Measurements from ENCODE around the gene HIBADH.

Gene HIBADH

DNA sequence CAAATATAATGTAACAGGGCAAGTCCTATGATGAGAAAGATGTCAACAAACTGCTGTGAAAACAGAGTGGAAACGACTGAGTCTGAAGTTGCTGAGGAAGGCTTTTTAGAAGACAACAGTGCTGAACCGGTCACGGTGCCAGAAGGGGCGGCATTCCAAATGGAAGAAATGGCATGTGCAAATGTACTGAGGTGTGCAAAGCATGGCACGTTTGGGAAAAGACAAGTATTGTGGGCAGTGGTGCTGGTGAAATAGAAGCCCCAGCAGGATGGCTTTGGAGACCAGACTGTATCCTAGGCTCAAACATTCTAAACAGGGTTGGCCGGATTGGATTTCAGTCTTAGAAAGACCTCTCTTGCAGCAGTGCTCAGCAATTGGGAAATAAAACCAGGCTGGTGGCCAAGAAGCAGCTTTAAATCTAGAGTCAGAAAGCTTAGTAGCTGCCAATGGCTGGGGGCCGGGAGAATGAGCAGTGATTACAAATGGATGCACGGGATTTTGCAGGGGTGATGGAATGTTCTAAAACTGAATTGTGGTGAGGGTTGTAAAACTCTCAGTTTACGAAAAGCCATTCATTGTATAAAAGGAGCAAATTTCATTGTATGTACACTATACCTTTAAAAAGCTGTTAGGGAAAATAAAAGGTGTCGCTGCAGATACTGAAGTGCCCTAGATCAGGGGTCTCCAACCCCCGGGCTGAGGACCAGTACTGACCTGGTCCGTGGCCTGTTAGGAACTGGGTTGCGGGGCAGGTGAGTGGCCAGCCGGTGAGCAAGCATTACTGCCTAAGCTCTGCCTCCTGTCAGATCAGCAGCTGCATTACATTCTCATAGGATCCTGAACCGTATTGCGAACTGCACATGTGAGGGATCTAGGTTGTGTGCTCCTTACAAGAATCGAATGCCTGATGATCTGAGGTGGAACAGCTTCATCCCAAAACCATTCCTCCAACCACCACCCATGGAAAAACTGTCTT is 141.6 kb downstream of the HIBADH start:
- TF ChIP-seq SIN3A (IDR thresholded peaks at IDR 0.05; ENCODE audit: borderline replicate concordance, insufficient read depth, low read length) = no peak
- TF ChIP-seq, protein P1, sequence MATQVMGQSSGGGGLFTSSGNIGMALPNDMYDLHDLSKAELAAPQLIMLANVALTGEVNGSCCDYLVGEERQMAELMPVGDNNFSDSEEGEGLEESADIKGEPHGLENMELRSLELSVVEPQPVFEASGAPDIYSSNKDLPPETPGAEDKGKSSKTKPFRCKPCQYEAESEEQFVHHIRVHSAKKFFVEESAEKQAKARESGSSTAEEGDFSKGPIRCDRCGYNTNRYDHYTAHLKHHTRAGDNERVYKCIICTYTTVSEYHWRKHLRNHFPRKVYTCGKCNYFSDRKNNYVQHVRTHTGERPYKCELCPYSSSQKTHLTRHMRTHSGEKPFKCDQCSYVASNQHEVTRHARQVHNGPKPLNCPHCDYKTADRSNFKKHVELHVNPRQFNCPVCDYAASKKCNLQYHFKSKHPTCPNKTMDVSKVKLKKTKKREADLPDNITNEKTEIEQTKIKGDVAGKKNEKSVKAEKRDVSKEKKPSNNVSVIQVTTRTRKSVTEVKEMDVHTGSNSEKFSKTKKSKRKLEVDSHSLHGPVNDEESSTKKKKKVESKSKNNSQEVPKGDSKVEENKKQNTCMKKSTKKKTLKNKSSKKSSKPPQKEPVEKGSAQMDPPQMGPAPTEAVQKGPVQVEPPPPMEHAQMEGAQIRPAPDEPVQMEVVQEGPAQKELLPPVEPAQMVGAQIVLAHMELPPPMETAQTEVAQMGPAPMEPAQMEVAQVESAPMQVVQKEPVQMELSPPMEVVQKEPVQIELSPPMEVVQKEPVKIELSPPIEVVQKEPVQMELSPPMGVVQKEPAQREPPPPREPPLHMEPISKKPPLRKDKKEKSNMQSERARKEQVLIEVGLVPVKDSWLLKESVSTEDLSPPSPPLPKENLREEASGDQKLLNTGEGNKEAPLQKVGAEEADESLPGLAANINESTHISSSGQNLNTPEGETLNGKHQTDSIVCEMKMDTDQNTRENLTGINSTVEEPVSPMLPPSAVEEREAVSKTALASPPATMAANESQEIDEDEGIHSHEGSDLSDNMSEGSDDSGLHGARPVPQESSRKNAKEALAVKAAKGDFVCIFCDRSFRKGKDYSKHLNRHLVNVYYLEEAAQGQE (IDR thresholded peaks at IDR 0.05; ENCODE audit: insufficient read depth in 1 of 2, low read depth in 2 of 2, low read length in 2 of 2) = no peak
- TF ChIP-seq FOXP2 (optimal IDR thresholded peaks at IDR 0.05; ENCODE audit: borderline replicate concordance, extremely low read depth, extremely low read length, insufficient read depth) = no peak
- TF ChIP-seq POLR2AphosphoS5 (IDR thresholded peaks at IDR 0.05; ENCODE audit: low read depth, low read length) = no peak
- no peak for TF ChIP-seq TAF1 (IDR thresholded peaks at IDR 0.05; ENCODE audit: borderline replicate concordance, insufficient read depth, low read length)

DNA sequence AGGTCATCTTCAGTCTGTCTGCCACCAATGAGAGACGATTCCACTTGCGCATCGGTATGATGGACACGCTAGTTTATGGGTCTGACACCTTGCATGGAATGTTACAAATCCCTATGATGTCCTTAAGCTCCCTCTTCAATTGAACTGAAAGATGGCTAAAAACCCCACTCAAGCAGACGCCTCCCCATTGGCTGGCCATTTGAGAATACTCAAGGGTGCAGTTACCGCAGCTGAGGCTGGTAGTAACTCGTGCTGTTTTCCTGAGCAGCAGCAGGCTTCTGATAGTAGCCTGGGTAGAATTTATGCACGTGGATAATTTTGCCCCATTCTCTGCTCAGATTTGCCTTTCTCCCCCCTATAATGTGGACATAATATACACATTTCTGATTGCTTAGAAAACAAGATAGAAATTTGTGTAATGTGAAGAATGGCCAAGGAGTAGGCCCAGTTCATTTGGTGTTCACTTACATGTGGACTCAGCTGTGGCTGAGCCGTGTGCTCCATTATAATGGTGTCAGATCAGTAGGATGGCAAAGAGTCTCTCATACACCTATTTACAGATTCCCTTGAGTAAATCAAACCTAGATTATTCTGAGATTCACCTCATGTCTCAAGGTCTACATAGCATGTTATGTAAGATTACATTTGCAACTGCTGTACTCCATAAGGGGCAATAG is 142.8 kb downstream of the HIBADH start:
- TF ChIP-seq POLR2AphosphoS5 (IDR thresholded peaks at IDR 0.05; ENCODE audit: low read depth, low read length) (no peak), FOXP2 (optimal IDR thresholded peaks at IDR 0.05; ENCODE audit: borderline replicate concordance, extremely low read depth, extremely low read length, insufficient read depth) (no peak), SIN3A (IDR thresholded peaks at IDR 0.05; ENCODE audit: borderline replicate concordance, insufficient read depth, low read length) (no peak), TAF1 (IDR thresholded peaks at IDR 0.05; ENCODE audit: borderline replicate concordance, insufficient read depth, low read length) (no peak)
- TF ChIP-seq, protein P1 (IDR thresholded peaks at IDR 0.05; ENCODE audit: insufficient read depth in 1 of 2, low read depth in 2 of 2, low read length in 2 of 2) = no peak

DNA sequence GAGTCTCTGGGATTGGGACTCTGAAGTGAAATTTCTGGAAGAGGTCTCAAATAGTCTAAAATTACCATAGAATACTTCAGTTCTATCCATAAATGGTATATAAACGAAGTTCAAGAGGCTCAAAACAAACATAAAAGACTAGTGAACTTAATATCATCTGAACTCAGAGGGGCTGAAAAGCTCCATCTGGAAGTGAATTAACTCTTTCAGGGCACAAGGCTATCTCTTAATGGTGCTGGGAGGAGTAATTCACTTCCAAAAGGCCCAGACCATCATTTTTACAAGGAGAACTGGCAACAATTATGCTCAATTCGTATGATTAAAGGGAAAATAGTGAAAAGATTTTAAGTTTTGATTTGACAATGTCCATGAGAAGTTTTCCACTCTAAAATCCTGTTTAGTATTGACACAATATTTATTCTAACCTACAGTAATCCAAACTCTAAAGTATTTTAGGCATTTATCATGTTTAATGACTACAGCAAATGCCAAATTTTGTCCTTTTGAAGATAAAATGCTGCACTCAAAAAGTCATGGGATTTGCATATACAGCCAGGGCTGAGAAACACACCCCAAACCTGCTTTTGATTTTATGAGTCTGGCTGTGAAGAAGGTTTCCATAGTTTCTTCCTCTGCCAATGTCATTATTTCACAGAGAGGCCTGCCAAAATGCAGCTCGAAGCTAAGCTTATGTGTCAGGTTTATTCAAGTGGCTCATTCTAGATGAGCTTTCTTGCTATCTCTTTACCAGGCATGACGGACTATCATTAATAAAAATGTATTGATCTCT is 143.9 kb downstream of the HIBADH start:
- TF ChIP-seq TAF1 (IDR thresholded peaks at IDR 0.05; ENCODE audit: borderline replicate concordance, insufficient read depth, low read length) = no peak
- TF ChIP-seq, protein P1 (IDR thresholded peaks at IDR 0.05; ENCODE audit: insufficient read depth in 1 of 2, low read depth in 2 of 2, low read length in 2 of 2) = no peak
- no peak for TF ChIP-seq SIN3A (IDR thresholded peaks at IDR 0.05; ENCODE audit: borderline replicate concordance, insufficient read depth, low read length)
- TF ChIP-seq FOXP2 (optimal IDR thresholded peaks at IDR 0.05; ENCODE audit: borderline replicate concordance, extremely low read depth, extremely low read length, insufficient read depth) = no peak
- no peak for TF ChIP-seq POLR2AphosphoS5 (IDR thresholded peaks at IDR 0.05; ENCODE audit: low read depth, low read length)

DNA sequence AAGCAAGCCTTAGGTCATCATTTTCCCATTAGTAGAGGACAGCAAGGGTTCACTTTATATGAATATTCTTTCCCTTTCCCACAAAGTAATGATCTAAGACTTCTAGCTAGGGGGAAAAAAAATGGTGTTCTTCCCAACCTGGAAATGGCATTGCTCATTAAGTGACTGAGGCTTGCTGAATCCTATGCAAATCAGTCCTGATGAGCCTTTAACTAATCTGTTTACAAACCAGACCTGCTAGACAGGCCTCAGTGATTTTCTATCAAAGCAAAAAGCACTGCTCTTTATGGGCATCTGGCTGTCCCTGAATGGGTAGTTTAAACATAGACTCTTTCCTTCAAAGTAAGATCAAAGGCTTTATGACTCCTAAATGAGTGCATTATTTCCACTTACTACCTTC is 146.3 kb downstream of the HIBADH start:
- TF ChIP-seq POLR2AphosphoS5 (IDR thresholded peaks at IDR 0.05; ENCODE audit: low read depth, low read length) (no peak), SIN3A (IDR thresholded peaks at IDR 0.05; ENCODE audit: borderline replicate concordance, insufficient read depth, low read length) (no peak)
- TF ChIP-seq, protein P1 (IDR thresholded peaks at IDR 0.05; ENCODE audit: insufficient read depth in 1 of 2, low read depth in 2 of 2, low read length in 2 of 2) = no peak
